A673 (cell line): ENCODE measurements around the gene NPR3.

Source experiments
- CTCF ChIP-seq: fragments of 300-800, 200-600 bp; sonication (generic); conservative IDR thresholded peaks from 2 replicates; pipeline ENCODE4 v1.5.1; 2017; ENCODE audit warnings: low read depth, mild to moderate bottlenecking, antibody characterized with exemption, low read length, moderate library complexity, mixed read lengths
- EZH2 ChIP-seq: fragments of 200-600 bp; sonication (generic); IDR thresholded peaks from 2 replicates; pipeline ENCODE4 v1.6.1; 2017; ENCODE audit warnings: borderline replicate concordance, low read depth, mild to moderate bottlenecking, mixed read lengths, antibody characterized with exemption, low read length; ENCODE audit not compliant: poor library complexity, severe bottlenecking

DNA sequence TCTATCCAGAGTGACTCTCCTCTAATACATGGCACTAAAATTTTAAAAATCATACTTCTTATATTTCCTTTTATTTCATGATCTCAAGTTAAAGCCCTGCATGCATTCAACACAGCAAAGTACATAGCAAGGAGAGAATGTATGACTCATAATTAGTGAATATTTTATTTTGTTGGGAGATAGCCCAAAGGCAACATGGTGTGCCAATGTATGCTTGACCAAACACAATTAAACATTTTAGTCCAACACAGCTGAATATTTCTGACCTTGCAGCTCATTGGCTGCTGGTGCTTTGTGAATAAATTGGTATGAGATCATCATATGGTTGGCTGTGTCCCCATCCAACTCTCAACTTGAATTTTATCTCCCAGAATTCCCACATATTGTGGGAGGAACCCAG lies 103.5 kb downstream of the NPR3 start:
- no peak for TF ChIP-seq EZH2
- no peak for TF ChIP-seq CTCF
